NCI-H2029 (cell line): ENCODE measurements around the gene PLAAT2.

Experiments
- DNase-seq: peaks from one replicate; lab custom pipeline; 2025; lab: John Stamatoyannopoulos, UW

PLAAT2 gene

GRCh38 chr11:63518548-63518947 lies 44.6 kb downstream of the PLAAT2 start:
- DNase-seq, result no peak

GRCh38 chr11:63517156-63517555 lies 46.0 kb downstream of the PLAAT2 start:
- DNase-seq, result no peak

- DNase-seq, result no peak
These were observed 47.1 kb downstream of the PLAAT2 start for GRCh38 chr11:63516109-63516508.

- no peak for DNase-seq
These were observed 50.4 kb downstream of the PLAAT2 start for GRCh38 chr11:63512816-63513215.

- DNase-seq, result no peak
These were observed 52.0 kb downstream of the PLAAT2 start for GRCh38 chr11:63511048-63511748.

GRCh38 chr11:63510360-63511047 lies 52.7 kb downstream of the PLAAT2 start:
- no peak for DNase-seq

- DNase-seq, result no peak
These were observed 54.4 kb downstream of the PLAAT2 start for GRCh38 chr11:63508745-63509144.

GRCh38 chr11:63508009-63508408 lies 55.2 kb downstream of the PLAAT2 start:
- no peak for DNase-seq

- DNase-seq, result no peak
These were observed 55.7 kb downstream of the PLAAT2 start for GRCh38 chr11:63507511-63507910.

- DNase-seq, result no peak
These were observed 56.3 kb downstream of the PLAAT2 start for GRCh38 chr11:63506876-63507275.

- DNase-seq, result no peak
These were observed 57.2 kb downstream of the PLAAT2 start, which contains the start of gene LGALS12 for GRCh38 chr11:63505857-63506528. TSS of gene LGALS12 (plus strand) at chr11:63506084. CDS start at chr11:63506459, 375 bp downstream.

- no peak for DNase-seq
These were observed 58.1 kb downstream of the PLAAT2 start for GRCh38 chr11:63504933-63505586.

GRCh38 chr11:63504054-63504453 lies 59.1 kb downstream of the PLAAT2 start:
- no peak for DNase-seq

GRCh38 chr11:63503492-63503891 lies 59.7 kb downstream of the PLAAT2 start:
- no peak for DNase-seq
